WTC11 (cell line): ENCODE data around the gene KRTAP10-6.
"Not testable (repeated sequence)": the region's sequence is repeated elsewhere in the genome, so short reads cannot be mapped to it uniquely, and the experiment has no call there.

ENCODE experiments used
- CREB1 ChIP-seq: sonication (generic); formaldehyde crosslinking; IDR thresholded peaks from 2 replicates; pipeline ENCODE4 v1.8.0; 2023; ENCODE audit warnings: mild to moderate bottlenecking, missing genetic modification reagents
- CTCF ChIP-seq: fragments of 200-600 bp; IDR thresholded peaks from 2 replicates; pipeline ENCODE4 v1.8.0; 2022; ENCODE audit warnings: antibody characterized with exemption
- ESRRA ChIP-seq: sonication (generic); formaldehyde crosslinking; IDR thresholded peaks from 2 replicates; pipeline ENCODE4 v1.8.1; 2022; ENCODE audit warnings: mild to moderate bottlenecking, missing genetic modification reagents, borderline replicate concordance
- FOXP1 ChIP-seq: sonication (generic); formaldehyde crosslinking; IDR thresholded peaks from 2 replicates; pipeline ENCODE4 v1.8.0; 2022; ENCODE audit warnings: missing genetic modification reagents, mild to moderate bottlenecking, moderate library complexity, borderline replicate concordance
- IRF1 ChIP-seq: sonication (generic); formaldehyde crosslinking; IDR thresholded peaks from 2 replicates; pipeline ENCODE4 v1.8.0; 2023; ENCODE audit warnings: missing genetic modification reagents
- MAX ChIP-seq: sonication (generic); formaldehyde crosslinking; IDR thresholded peaks from 2 replicates; pipeline ENCODE4 v1.8.0; 2022; ENCODE audit warnings: mild to moderate bottlenecking, missing genetic modification reagents
- NR3C1 ChIP-seq: sonication (generic); formaldehyde crosslinking; conservative IDR thresholded peaks from 2 replicates; pipeline ENCODE4 v1.8.1; 2023; ENCODE audit warnings: low read depth, mild to moderate bottlenecking, missing genetic modification reagents
- RORB ChIP-seq: fragments of 250-450 bp; sonication (Bioruptor Pico); IDR thresholded peaks from 2 replicates; pipeline ENCODE4 v1.9.0; 2021; ENCODE audit warnings: mild to moderate bottlenecking
- SMAD3 ChIP-seq: sonication (generic); formaldehyde crosslinking; IDR thresholded peaks from 2 replicates; pipeline ENCODE4 v1.8.0; 2022; ENCODE audit warnings: missing genetic modification reagents, mild to moderate bottlenecking, borderline replicate concordance
- SP1 ChIP-seq: sonication (generic); formaldehyde crosslinking; conservative IDR thresholded peaks from 2 replicates; pipeline ENCODE4 v1.8.1; 2022; ENCODE audit warnings: missing genetic modification reagents
- ZNF121 ChIP-seq: sonication (generic); formaldehyde crosslinking; IDR thresholded peaks from 2 replicates; pipeline ENCODE4 v1.8.0; 2023; ENCODE audit warnings: missing genetic modification reagents
- ZNF423 ChIP-seq: fragments of 250-450 bp; sonication (Bioruptor Pico); IDR thresholded peaks from 2 replicates; pipeline ENCODE4 v2.1.2; 2022; ENCODE audit warnings: mild to moderate bottlenecking, moderate library complexity
- ZNF532 ChIP-seq: fragments of 250-450 bp; sonication (Bioruptor Pico); IDR thresholded peaks from 2 replicates; pipeline ENCODE4 v1.9.0; 2021; ENCODE audit warnings: mild to moderate bottlenecking, borderline replicate concordance

- TF ChIP-seq CTCF; IRF1 (CRISPR knock-in tag); MAX; CREB1 (CRISPR knock-in tag); ZNF423 (CRISPR knock-in tag); ESRRA (CRISPR knock-in tag); SP1 (CRISPR knock-in tag); SMAD3 (CRISPR knock-in tag); RORB; ZNF121 (CRISPR knock-in tag); FOXP1 (CRISPR knock-in tag); NR3C1 (CRISPR knock-in tag); ZNF532: not testable (repeated sequence)
These were observed 8.8 kb upstream of the KRTAP10-6 start for GRCh38 chr21:44601091-44601490.
